GM21737 (cell line): ENCODE data around the gene NKG7.
"Not testable (repeated sequence)": the region's sequence is repeated elsewhere in the genome, so short reads cannot be mapped to it uniquely, and the experiment has no call there.

Experiments used
- ATAC-seq: cut with Tn5 transposase; IDR thresholded peaks from one replicate; pipeline ENCODE4 v1.9.1; 2021; ENCODE audit warnings: mild to moderate bottlenecking, moderate library complexity; ENCODE audit not compliant: unreplicated experiment

The NKG7 gene, protein sequence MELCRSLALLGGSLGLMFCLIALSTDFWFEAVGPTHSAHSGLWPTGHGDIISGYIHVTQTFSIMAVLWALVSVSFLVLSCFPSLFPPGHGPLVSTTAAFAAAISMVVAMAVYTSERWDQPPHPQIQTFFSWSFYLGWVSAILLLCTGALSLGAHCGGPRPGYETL

DNA sequence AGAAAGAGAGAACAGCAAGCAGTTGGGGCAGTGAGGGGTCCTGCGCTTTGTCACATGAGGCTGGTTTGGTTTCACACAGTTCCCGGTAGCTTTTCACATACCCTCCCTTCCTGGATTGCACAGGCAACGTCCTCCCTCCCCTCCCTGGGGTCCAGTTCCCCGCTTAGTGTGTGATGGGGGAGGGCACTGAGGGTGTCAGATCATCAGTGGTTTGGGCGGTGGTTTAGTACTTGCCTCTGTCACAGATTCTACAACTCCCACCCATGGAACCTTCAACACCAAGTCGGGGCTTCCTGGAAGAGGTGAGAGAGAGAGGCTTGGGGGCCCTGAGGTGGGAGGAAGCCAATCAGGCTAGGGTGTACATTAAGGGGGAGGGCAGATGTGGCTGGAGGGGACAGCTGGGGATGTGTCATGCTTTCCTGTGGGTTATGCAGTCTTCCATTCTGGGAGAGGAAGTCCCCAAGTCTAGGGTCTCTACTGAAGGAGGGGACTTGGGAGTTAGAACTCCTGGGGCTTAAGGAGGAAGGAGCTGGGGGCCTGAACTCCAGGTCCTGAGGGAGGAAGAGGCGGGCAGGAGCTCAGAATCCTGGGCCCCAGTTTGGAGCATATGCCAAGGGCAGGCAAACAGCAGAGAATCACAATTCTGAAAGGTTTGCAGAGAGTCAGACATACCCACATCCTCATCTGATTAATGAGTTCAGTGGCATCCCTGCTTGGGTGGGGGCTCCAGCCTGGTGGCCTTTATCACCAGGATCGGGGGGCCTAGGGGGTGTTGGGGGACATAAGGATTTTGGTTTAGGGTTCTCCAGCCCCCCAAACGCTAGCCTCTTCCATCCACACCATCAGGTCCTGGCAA is at the start of gene NKG7:
Gene NKG7, minus strand, starts transcription at position 6 of the 856 bp plus-strand sequence. CDS start 119 bp downstream, outside the sequence.
- ATAC-seq = no peak

DNA sequence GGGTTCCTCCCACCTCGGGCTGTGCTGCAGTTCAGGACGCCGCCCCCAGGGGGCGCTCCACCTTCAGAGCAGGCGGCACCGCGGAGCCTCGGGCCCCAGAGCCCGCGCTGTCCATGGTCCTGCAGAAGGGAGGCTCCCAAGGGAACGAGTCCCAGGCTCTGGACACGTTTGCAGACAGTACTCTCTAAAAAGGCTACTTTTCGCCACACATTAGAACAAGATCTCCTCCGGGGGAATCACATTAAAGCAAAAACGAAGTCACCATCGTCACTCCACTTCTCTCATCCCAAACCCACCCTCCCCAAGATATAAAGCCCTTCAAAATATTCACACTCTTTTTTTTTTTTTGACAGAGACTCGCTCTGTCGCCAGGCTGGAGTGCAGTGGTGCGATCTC is 49.6 kb upstream of the NKG7 start:
- ATAC-seq = no peak

DNA sequence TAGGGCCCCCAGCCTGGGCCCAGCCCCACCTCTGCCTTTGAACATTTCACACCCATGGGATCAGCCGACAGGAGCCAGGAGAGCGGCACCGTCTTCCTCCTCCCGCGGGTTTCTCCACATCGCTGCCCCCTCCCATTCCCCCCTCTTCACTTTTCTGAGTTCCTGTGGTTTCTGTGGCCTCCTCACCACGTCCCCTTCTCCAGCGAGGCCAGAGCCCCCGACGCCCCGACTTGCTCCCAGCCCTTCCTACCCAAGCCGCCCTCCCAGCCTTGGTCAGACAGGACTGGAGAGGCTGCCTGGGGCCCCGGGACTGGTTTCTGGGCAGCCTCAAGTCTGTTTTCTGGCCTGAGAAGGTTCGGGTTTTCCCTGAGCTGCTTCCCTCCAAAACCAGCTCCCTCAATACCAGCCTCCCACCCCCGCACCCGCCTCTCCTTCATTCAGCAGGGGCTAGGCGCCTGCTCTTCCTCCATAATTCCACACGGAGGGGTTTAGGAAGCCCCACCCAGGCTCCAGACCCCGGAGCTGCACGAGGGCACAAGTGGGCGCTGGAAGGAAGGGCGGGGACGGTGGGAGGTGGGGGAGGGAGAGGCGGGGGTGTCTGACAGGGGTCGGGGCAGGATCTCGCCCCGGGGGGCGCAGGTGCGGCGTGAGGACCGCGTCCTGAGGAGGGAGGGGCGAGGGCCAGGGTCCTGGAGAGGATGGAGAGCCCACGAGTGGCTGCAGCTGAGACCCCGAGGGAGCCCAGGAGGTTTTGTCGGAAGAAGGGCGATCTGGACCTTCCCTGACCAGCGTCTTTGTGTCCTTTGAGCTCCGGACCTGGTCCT is 49.0 kb upstream of the NKG7 start:
- no peak for ATAC-seq

DNA sequence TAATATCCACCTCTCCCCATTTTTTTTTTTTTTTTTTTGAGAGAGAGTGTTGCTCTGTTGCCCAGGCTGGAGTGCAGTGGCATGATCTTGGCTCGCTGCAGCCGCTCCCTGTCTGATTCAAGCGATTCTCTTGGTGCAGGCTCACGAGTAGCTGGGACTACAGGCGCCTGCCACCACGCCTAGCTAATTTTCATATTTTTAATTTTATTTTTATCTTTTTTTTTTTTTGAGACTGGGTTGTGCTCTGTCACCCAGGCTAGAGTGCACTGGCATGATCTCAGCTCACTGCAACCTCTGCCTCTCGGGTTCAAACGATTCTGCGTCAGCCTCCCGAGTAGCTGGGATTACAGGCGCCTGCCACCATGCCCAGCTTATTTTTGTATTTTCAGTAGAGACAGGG is 48.1 kb upstream of the NKG7 start:
- not testable (repeated sequence) for ATAC-seq

DNA sequence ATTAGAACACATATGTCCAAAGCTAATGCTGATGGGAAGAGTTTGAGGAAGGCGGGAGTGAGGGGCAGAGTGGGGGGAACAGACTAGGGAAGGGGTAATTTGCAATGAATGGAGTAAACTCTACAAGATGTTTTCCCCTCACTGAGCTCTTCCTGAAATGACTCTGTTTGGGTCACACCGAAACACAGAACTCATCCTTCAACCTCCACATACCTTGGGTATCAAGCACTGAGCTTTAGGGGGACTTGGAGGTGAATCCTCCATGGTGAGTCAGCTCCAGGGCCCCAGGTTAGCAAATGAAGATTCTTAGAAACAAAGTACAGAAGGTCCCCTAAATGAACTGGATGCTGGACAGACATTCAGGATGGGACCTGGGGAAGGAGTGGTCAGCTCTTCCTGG is 46.3 kb upstream of the NKG7 start:
- ATAC-seq = no peak

DNA sequence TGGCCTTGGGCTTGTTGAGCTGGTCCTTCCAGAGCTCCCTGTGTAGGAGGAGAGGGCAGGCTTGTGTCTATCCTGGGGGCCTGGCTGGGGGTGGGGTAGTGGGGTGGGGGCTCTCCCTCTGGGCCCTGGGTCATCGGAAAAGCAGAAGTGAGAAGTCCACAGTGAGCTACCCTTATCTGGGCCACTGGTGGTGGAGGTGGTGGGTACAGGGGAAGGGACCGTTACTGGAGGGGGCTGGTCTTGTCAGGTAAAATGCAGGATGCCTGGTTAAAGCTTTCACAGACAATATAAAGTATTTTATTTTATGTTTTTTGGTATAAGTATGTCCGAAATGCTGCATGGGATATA is 45.3 kb upstream of the NKG7 start:
- ATAC-seq = peak; percentile 31

DNA sequence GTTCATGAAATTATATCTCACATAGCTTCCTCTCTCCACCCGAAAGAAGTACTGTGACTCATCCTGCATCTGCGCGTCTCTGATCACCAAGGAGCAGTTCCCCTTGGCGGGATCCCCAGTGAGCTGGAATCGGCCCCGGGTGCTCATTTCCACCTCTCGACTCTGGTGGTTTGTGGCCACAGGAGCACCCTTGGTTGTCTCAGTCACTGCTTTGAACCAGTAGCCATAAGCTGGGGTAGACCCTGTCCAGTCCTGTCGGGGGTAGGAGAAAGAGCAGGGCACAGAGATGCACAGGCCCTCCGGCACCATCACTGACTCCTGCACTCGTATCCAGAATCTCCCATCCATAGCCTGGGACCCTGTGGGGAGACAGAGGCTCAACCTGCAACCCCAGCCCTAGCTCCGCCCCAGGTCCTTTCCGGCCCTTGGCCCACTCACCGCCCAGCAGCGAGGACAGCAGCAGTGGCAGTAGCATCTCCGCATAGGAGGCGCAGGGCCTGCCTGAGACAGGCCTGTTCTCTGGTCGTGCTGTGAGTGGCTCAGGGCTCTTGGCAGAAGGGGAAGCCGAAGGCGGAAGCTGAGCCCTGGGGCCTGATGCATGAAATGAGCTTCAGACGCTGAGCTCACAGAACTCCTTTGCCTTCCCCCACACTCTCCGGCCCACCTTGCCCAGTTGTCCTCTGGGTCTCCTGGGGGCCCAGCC is 44.8 kb upstream of the NKG7 start, which contains the start of gene SIGLEC10:
Gene SIGLEC10, minus strand, starts transcription at position 536 of the 703 bp plus-strand sequence. Its CDS starts 61 bp downstream, at position 475.
- ATAC-seq = peak; percentile 60

DNA sequence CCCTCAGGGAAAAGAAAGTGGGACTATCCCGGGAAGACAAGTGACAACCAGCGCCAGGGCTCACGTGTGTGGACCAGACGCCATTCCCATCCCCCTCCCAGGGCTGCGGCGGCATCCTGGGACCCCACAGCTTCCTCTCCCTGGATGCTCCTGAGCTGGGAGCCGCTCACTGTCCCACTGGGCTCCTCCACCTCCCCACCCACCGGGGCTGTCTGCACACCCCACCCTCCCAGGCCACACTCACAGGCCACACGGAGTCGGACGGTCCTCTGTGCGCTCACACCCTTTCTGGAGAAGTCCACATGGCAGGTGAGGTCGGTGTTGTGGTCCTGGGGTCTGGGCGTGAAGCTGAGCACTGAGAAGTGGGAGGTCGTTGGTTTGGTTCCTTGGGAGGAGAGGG is 44.0 kb upstream of the NKG7 start:
- not testable (repeated sequence) for ATAC-seq

DNA sequence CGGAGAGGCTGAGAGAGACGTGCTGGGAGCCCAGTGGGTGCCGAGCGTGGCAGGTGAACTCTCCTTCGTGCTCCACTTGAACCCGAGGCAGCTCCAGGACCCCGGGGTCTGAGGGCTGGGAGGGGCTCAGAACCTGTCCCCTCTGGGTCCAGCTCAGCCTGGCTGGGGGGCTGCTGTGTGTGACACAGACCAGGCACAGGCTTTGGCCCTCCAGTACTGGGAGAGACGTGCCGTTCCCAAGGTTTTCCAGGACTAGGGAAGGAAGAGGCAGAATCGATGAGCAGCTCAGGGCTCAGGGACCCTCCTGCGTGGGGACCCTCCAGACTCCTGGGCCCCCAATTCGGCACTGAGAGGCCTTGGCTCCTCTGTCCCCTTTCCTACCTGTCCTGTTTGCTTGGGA is 42.7 kb upstream of the NKG7 start:
- no peak for ATAC-seq

DNA sequence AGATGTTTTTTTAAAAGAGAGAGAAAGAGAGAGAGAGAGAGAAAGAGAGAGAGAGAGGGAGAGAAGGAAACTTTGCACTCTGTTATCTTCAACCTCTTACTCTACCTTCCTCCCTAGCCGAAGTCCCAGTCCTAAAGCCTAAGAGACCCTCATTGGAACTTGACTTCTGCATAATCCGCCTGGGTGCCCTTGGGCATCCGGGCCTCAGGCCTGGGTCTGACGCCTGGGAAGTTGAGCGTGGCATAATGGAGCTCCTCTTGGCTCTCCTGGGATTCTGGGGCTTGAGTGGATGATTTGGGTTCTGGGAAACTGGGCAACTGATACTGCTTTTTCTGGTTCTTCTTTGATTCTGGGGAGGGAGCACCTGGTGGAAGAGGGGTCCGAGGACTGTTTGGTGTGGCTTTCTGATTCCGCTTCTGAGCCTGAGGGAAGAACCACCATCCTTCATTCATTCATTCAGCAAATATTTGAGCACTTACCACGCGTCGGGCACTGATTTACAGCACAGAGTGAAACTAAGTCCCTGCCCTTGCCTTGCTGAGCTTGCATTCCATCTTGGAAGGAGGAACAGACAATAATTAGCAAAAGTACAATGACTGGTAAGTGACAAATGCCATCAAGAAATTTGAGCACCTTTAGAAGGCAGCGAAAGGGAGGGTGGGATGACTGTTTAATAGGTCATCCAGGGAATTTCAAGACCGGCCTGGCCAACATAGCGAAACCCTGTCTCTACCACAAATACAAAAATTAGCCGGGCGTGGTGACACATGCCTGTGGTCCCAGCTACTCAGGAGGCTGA is 38.7 kb upstream of the NKG7 start:
- no peak for ATAC-seq

DNA sequence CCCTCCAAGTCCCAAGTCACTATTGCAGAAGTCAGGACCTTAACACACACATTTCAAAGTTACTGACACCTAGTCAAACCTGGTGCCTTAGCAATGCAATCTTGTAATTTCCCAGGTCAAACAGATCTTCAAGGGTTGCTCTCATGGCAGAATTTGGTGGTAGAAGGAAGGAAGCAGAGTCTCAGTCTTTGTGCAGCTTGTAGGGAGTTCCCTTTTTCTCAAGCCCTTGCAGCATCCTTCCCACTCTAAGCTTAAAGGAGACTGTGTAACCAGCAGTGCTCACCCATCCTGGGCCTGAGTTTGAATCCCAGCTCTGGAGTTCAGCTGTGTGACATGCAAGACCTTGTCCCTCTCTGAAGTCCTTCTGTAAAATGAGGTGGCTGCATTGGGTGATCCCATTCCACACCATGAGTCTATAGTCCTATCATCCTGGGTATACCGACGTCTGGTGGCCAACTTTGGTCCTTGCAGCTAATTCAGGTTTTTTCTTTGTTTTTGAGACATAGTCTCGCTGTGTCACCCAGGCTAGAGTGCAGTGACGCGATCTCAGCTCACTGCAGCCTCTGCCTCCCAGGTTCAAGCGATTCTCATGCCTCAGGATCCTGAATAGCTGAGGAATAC is 35.2 kb upstream of the NKG7 start:
- no peak for ATAC-seq

DNA sequence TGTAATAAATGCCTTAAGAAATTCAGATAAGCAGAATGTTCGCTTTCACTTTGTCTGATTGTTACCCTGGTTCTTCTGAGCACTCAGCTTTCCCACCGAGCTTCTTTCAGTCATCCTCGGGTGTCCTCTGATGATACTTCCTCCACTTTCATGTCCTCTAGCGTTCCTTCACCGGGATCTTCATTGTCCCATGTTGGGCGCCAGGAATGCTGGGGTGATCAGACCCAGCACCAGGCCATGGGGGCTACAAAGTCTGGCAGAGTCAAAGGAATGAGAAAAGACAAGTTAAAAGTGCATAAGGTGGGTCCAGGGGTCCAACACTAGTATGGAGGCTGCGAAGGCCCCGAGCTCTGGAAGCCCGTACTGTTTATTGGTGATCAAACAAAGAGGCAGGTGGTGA is 29.7 kb upstream of the NKG7 start:
- no peak for ATAC-seq

DNA sequence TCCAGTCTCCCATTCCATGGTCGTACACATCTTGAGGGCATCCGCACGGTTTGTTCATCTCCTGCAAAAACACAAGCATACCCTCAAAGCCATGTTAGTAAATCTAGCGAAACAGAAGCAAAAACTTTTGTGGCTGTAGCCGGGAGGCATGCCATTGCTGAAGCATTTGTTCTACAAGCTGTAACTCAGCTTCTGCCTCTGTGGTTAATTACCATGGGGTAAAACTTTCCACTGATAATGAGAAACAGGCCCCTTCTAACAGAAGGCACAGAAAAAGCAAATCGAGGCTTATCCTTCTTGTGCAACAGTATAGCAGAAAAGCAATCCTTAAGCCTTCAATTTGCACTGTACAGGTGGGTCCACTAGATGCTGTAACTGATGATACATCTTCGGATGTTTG is 27.5 kb upstream of the NKG7 start:
- not testable (repeated sequence) for ATAC-seq

DNA sequence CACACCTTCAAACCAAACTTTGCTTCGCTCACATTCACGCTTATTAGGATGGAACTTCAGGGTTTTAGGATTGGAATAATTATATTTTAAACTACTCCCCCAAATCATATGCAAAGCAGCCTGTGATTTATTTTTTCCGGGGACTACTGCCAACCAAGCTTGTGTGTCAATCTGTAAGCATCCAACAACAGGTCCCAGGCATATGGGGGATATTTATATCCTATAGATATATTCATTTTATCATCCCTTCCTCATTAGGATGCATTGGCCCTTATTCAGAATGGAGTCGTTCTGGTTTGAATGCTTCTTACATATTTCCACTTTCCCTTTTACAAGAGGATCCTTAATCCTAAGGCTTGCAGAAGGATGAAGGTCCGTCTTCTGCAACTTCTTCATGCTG is 26.8 kb upstream of the NKG7 start:
- no peak for ATAC-seq

DNA sequence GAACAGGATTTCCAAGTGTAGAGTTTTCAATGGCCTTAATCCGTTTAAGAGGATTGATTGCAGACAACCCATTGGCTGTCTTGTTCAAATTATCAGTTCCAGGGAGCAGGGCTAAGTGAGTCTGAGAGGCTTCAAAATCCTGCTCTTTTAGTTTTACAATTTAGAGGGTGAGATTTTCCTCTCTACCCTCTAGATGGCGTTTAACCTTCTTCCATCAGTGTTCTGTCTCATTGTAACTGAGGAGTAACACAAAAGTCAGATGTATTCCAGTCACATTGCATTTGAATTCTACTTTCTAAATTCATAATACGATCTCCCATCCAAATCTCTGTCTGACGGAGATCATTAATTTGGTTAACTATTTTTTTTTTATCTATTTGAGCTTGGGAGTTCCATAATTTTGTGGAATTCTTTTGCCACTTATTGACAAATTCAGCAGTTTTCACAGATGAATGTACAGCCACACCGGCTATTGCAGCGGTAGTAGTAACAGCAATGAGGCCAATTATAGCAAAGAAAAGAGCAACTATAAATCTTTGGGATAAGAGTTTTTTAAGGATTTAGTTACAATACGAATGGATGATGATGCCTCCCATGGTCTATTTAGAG is 25.7 kb upstream of the NKG7 start:
- ATAC-seq = no peak

DNA sequence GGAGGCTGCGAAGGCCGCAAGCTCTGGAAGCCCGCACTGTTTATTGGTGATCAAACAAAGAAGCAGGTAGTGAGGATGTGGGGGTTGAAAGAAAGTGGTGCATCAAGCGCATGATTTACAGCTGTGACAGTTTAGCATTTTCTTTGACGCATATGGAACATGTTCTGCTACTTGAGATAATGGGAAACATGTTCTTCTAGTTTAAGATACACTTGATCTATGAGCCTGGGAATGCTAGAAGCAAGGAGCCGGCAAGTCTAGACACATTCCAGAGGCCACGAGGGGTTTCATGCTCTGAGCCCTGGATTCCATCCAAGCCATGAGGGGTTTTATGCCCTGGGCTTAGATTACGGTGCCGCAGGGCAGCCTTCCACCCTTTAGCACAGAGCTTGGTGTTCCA is 25.0 kb upstream of the NKG7 start:
- ATAC-seq = not testable (repeated sequence)

DNA sequence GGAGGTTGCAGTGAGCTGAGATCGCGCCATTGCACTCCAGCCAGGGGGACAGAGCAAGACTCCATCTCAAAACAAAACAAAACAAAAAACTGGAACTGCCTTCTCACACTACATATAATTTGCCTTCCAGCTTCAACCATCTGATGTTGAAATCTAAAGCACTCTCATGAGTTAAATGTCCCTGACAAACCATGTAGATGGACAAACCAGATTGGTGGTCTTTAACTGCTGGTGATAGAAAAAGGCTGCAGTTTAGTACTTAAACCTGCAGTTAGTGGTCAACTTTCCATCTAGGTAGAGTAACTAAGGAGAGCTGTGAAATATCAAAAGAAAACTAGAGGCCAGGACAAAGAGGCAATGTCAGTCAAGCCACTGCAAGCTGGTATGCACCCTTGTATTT is 23.7 kb upstream of the NKG7 start:
- ATAC-seq = no peak

DNA sequence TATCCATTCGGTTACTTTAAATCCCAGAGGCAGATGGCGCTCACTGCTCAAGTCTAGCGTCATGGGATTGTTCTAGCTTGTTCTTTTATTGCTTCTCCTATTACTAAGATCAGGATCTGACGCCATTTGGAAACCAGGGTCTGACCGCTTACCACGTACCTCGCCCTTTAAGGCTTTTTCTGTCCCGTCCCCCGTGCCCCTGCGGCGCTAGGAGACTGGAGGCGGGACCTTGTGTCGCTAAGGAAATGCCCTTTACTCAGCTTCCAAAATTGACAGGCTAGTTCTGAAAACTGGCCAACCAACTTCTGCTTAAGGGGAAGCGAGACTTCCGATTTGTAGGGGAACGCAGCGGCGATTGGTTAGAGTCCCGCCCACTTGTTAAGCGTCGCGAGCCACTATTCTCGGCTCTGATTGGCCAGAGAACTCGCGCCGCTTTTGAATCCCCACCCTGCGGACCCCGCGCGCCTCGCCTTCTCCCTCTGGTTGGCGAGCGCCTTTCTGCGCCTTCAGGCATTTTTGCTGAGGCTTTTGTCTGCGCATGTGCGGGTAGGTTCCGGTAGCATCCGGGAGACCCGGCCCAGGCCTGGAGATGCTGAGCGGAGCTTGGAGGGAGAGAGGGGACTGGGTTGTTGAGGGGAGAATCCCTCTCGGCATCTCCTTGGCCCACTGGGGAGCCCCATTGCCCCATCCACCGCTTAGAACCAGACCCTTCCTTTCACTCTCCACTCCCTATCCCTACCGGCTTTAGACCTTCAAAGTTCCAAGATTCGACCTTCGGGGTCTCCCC is 21.8 kb upstream of the NKG7 start:
- ATAC-seq = peak; percentile 86

DNA sequence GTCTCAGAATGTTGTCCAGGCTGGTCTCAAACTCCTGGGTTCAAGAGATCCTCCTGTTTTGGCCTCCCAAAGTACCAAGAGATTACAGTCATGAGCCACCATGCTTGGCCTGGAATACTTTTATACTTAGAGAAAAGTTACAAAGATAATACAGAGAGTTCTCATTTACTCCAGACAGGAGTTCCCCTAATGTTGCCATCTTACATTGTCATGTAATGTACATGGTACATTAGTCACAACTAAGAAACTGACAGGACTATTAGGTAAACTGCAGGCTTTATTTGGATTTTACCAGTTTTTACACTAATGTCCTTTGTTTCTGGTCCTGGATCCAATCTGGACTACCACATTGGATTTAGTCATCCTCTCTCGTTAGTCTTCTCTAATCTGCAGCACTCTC is 20.2 kb upstream of the NKG7 start:
- ATAC-seq = no peak
